Left ventricle myocardium inferior (tissue), 1 donor: ENCODE results near the gene PDZK1IP1. TPM values are rescaled to one million over a fixed set of nuclear protein-coding genes. Genes with fewer than 3 reads are reported as not detected.

ENCODE experiments used
- DNase-seq: peaks from one replicate; pipeline ENCODE4 v3.0.0-alpha.2; 2020
- H3K27ac ChIP-seq: fragments of 200-600 bp; replicated peaks from 2 replicates; pipeline ENCODE4 v1.8.0; 2021
- H3K27me3 ChIP-seq: fragments of 200-600 bp; 2 replicates; pipeline ENCODE4 v1.8.0; 2021; ENCODE audit warnings: low read depth
- H3K36me3 ChIP-seq: fragments of 200-600 bp; 2 replicates; pipeline ENCODE4 v1.8.0; 2021
- H3K4me1 ChIP-seq: fragments of 200-600 bp; 2 replicates; pipeline ENCODE4 v1.8.0; 2021
- H3K4me3 ChIP-seq: fragments of 200-600 bp; 2 replicates; pipeline ENCODE4 v1.8.0; 2021; ENCODE audit warnings: mild to moderate bottlenecking, moderate library complexity
- H3K9me3 ChIP-seq: fragments of 200-600 bp; replicated peaks from 2 replicates; pipeline ENCODE4 v1.8.0; 2021
- CTCF ChIP-seq: fragments of 200-600 bp; IDR thresholded peaks from 2 replicates; pipeline ENCODE4 v1.8.0; 2021; ENCODE audit warnings: antibody characterized with exemption, mild to moderate bottlenecking, borderline replicate concordance
- intact Hi-C: fragments of 100-400 bp; cut with micrococcal nuclease; formaldehyde crosslinking; loops from one replicate; pipeline ENCODE4 v1.11.0; 2022
- total RNA-seq: library from RNA; stranded (reverse); fragmentation: NEBNext Ultra II Directional; extraction: Animal tissue kit (Norgen Biotek cat#: 25700); gene quantifications from one replicate; pipeline ENCODE4 v1.2.1, GENCODE V29; 2021
- donor health status: DM: no; HTN: yes; CAD: no; lungs with severe emphysema.

The PDZK1IP1 gene
- total RNA-seq, 1 donor from 2014 or later: not detected

DNA sequence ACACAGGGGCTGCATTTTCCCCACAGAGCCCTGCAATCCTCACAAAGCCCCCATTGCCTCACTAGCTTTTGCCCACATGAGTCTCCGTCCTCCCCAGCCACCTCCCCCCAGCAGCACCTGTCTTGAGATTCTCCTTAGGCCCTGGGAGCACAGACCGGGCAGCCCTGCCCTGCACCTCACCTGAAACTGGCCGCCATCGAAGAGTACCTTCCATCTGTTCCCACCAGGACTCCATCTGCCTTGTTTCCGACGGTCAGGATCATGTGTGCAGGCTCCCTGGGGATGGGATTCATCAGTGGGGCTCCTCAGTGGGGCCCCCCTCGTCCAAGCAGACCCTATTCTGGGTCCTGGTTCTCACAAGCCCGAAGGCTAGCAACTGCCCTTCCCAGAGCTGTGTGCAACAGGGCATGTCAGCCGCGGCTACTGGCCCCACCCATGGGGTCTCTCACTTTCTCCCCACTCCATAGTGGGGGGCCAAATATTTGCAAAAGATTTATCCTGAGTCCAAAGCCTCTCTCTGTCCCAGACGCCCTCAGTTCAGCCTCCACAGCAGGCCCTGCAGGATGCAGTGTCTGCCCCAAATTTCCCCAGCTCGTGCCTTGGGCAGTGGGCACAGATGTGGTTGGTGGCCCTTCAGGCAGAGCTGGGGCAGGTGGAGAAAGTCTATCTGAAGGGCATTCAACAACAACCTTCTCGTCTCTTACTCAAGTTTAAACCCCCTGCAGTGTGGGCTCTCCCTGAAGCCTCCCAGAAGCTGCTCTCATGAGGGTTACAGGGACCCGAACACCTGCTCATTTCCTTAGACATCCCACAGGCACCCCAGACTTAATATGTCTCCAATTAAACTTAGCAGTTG is 4.8 kb downstream of the PDZK1IP1 start:
- no peak for TF ChIP-seq CTCF
- no peak overlapping the region for H3K4me3 ChIP-seq
- DNase-seq: no peak
- H3K27ac ChIP-seq: no peak overlapping the region
- peaks cover 12% of the 10 kb centered on the region for H3K4me1 ChIP-seq
- intact Hi-C loops: no loop called here
- no peaks in the 10 kb centered on the region for H3K36me3 ChIP-seq
- no peaks in the 10 kb centered on the region for H3K9me3 ChIP-seq
- H3K27me3 ChIP-seq: peaks cover 39% of the 10 kb centered on the region

- no peak for DNase-seq
- peaks cover 15% of the 10 kb centered on the region for H3K4me1 ChIP-seq
- H3K27me3 ChIP-seq: peaks cover 39% of the 10 kb centered on the region
- H3K27ac ChIP-seq: no peak overlapping the region
- no peak for TF ChIP-seq CTCF
- intact Hi-C loops: no loop called here
- no peaks in the 10 kb centered on the region for H3K36me3 ChIP-seq
- H3K9me3 ChIP-seq: no peaks in the 10 kb centered on the region
- H3K4me3 ChIP-seq: no peak overlapping the region
Measured at GRCh38 chr1:47184090-47184821, 5.6 kb downstream of the PDZK1IP1 start.

GRCh38 chr1:47183308-47184089 is 6.3 kb downstream of the PDZK1IP1 start:
- Histone ChIP-seq H3K36me3 (no peaks in the 10 kb centered on the region), H3K4me3 (no peak overlapping the region), H3K9me3 (no peaks in the 10 kb centered on the region), H3K27me3 (peaks cover 39% of the 10 kb centered on the region), H3K4me1 (peaks cover 16% of the 10 kb centered on the region), H3K27ac (no peak overlapping the region)
- no peak for DNase-seq
- intact Hi-C loops: no loop called here
- no peak for TF ChIP-seq CTCF

DNA sequence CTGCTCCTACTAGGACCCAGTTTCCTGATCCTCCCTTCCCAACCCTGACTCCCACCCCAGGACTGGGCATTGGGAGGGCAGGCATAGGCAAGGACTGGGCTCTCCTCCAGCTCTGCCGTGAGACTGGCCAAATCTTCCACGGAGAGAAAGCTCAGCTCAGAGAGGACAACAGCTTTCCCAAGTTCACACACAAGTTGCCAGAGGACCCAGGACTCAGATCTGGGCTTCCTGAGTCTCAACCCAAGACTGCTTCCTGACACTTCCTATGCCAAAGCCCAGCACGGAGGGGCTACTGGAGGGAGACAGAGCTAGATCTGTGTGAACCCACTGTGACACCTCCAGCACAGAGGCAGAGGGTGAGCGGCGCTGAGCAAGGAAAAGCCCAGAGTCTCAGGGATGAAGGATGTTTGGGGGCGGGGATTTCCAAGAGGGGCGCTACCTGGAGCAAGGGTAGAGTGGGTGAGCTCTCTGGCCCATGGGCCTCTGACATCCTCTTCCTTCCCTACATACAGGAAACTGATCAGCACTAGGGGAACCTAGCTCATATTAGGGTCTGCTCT is 7.1 kb downstream of the PDZK1IP1 start:
- Histone ChIP-seq H3K27me3 (peaks cover 39% of the 10 kb centered on the region), H3K36me3 (no peaks in the 10 kb centered on the region), H3K4me3 (no peak overlapping the region), H3K9me3 (no peaks in the 10 kb centered on the region), H3K27ac (no peak overlapping the region), H3K4me1 (peaks cover 16% of the 10 kb centered on the region)
- DNase-seq: no peak
- intact Hi-C loops: no loop called here
- no peak for TF ChIP-seq CTCF
